GM04504 (cell line): ENCODE data around the gene SH3PXD2B.
"Not testable (repeated sequence)": the region's sequence is repeated elsewhere in the genome, so short reads cannot be mapped to it uniquely, and the experiment has no call there.

Experiments
- DNase-seq: peaks from one replicate; pipeline ENCODE4 v3.0.0-alpha.2; 2012; ENCODE audit warnings: low read depth

The SH3PXD2B gene

DNA sequence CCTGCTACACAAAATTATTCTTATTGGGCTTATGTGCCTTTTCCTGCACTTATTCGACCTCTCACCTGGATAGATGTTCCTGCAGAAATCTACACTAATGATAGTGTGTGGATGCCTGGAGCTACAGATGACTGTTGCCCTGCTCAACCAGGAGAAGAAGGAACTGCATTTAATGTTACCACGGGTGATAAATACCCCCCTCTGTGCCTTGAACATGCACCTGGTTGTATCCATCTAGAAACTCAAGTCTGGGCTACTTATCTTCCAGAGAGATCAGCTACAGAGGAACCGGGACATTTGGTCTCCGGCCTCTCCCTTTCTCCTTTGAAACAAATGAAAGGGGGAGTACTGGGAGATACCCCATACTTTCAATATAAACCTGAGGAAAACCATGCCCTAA, 54.5 kb downstream of the SH3PXD2B start:
- DNase-seq = no peak

DNA sequence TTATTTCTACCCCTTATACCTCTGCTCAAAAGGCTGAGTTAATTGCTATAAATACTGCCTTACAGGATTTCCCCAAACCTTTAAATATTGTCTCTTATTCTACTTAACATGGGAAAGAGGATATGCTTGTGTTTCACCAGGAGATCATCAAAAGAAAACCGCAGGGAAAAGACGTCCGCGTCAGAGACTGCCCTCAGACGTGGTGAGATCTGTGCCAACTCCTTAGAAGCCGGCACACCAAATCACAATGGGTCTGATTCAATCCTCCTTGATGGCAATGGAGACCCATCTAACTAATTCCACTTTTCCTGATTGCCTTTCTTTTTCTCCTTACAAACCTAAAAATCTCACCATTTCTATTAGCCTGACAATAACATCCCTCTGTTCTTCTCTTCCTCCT, 55.0 kb downstream of the SH3PXD2B start:
- no peak for DNase-seq

DNA sequence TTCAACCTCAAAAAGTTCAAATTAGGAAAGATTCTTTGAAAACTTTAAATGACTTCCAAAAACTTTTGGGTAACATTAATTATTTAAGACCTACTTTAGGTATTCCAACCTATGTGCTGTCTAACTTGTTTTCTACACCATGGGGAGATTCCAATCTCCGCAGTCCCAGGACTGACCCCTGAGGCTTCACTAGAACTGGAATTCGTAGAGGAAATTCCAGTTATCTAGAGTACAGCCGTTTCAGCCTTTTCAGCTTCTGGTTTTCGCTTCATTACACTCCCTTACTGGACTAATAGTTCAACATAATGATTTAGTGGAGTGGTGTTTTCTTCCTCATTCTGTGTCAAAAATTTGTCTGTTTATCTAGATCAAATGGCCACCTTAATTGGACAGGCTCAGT, 55.7 kb downstream of the SH3PXD2B start:
- DNase-seq = not testable (repeated sequence)

DNA sequence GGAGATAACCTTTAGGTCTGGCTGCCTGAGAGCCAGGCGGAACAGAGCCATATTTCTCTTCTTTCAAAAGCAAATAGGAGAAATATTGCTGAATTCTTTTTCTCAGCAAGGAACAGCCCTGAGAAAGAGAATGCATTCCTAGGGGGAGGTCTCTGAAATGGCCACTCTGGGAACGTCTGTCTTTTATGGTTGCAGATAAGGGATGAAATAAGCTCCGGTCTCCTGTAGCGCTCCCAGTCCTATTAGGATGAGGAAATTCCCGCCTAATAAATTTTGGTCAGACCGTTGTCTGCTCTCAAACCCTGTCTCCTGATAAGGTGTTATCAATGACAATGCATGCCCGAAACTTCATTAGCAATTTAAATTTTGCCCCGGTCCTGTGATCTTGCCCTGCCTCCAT, 57.3 kb downstream of the SH3PXD2B start:
- not testable (repeated sequence) for DNase-seq

DNA sequence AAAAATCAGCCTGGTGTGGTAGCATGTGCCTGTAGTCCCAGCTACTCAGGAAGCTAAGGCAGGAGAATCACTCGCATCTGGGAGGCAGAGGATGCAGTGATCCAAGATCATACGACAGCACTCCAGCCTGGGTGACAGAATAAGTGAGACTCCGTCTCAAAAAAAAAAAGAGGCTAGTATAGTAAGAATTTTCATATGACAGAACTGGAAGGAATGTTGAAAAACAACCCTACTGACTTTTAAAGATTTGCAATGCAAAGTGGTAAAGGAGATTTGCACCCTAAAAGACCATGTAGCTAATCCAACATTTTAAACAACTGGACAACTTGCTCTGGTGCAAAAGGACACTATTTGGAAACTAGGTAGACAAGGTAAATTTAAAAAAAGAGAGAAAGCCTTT, 58.1 kb downstream of the SH3PXD2B start:
- DNase-seq = no peak

DNA sequence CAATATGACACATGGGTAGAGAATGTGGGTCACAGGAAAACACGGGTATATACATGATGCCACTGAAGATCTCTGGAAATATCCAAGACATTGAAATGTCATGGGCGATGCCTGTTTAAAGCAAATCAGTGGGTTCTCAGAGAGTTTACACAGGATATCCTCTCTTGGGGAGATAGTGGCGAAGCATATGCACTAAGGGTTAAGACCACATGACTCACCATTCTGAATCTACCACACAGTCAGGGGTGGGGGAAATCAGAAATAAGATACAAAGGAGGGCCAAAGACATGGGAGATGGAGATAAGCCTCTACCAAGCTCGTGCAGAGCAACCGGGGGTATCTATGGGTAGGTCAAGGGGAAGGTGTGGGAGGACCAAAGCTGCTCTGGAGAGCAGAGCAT, 58.8 kb downstream of the SH3PXD2B start:
- DNase-seq = no peak

DNA sequence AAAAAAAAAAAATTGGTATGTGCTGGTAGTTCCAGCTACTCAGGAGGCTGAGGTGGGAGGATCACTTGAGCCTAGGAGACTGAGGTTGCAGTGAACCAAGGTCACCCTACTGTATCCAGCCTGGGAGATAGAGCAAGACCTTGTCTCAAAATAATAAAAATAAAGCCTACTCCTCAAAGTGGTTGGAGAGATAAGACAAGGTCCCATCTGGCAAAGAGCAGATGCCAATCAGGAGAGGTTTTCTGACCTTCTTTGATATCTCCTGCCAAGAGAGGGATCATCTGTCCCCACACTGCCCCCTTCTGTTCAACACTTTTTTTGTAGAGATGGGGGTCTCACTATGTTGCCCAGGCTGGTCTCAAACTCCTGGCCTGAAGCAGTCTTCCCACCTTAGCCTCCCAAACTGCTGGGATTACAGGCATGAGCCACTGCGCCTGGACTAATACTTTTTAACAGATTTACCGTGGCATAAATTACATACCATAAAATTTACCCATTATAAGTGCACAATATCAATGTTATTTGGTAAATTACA, 64.7 kb downstream of the SH3PXD2B start:
- DNase-seq = no peak

DNA sequence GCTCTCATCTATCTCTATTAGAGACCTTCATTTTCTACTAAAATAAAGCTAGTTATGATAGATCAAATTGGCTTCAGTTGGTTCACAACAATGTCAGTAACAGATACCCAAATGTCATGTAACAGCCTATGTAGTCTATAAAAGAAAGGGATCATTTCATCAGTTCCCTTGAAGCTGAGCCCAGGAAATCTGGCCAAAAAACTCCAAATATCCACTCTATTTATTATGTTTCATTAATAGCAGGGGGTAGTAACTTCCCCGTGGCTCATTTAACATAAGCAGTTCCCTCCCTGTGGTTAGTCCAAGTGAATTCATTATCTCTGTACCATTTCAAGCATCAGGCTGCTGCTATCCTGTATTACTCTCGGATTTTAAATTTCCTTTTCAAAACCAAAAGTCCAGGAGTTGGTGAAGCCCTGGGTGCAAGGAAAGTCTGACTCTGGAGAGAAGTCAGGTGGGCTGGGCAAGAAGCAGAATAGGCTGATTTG, 66.0 kb downstream of the SH3PXD2B start:
- DNase-seq = no peak

DNA sequence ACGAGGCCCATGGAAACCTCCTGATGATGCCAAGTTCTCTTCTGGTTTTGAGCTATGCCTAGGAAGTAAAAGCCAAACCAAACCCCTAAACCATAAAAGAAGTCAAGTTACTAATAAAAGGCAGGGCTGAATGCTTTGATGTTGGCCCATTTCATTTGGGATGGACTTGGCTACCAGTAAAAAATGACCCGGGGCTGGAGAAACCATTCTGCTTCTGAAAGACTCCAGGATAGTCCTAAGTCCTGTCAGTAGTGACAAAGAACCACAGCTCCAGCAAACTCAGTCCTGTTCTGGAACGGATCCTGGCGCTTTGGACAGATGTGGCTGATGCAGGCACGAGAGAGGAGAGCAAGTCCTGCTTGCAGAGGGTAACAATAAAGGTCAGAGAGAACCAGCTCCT, 68.6 kb downstream of the SH3PXD2B start:
- DNase-seq = no peak

DNA sequence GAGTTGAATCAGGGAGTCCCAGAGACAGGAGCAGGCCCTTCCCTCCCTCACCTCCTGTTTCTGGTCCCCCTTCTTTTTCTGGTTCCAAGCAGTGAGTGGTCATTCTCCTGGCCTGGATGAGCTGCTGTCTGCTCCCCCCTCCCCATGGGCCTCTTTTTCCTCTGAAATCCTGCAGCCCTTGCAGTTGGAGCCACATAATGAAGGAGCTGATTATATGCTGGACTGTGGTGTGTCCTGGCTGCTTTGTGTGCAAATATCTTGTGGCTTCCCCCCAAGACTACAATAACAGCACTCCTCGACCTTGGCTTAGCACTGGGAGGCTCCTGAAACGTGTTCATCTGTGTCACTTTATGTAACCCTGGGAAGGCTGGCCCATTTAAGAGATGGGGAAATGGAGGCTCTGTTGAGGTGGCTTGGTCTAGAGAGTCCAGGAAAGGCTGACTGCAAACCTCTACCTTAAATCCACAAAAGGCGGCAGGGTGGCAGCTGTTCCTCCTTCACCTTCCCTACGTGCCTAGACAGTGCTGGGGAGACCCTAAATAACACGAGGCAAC, 69.2 kb downstream of the SH3PXD2B start:
- no peak for DNase-seq

DNA sequence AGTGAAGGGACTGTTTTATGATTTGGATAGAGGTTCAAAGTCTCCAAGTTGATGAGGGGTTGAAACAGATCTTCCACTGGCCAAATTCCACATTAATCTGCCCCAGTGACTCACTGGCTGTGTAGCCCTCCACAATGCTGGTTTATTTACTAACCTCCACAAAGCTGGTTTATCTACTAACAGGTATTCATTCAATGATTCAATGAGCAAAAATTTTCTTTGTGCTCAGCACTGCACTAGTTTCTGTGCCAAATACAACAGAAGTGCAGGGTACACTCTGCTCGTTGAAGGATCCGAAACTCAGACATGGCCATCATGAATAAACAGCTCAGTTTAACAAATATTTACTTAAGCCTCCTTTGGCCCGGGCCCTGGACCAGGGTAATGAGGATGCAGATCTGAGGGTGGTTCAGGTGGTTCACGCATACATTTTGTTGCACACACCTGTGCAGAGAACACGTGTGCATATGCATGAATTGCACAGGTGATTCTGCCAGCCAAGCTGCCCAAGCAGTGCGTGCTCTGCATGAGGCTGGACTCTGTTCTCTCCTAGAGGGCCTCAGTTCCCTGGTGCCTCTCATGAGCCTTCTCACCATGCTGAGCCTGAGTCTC, 71.0 kb downstream of the SH3PXD2B start:
- DNase-seq = no peak

DNA sequence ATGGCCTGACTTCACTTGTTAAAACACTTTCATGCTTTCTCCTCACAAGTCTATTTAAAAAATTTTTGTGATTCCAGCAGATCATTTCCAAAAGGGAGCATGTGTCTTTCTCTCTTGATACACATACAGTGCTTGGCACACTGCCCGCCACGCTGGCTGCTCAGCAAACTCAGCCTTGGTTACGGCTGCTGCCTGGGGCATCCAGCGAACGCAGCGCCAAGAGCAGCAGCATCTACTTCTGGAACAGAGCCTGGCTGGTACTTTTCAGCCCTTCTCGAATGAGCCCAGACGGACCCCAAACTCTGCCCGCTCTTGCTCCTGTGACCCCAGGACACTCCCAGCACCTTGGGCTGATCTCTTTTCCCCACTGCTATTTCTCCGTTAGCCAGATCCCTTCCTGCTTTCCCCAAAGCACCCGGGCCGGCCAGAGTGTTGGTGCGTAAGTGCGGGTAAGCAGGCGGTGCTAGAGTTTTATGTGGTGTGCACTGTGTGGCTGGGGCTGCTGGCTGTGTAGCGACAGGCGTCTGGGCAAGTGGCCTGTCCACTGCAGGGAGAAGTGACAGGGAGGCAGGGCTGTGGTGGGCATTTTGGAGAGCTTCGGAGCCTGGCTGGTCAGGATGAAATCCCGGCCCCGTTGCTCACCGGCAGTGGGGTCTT, 73.2 kb downstream of the SH3PXD2B start:
- no peak for DNase-seq

DNA sequence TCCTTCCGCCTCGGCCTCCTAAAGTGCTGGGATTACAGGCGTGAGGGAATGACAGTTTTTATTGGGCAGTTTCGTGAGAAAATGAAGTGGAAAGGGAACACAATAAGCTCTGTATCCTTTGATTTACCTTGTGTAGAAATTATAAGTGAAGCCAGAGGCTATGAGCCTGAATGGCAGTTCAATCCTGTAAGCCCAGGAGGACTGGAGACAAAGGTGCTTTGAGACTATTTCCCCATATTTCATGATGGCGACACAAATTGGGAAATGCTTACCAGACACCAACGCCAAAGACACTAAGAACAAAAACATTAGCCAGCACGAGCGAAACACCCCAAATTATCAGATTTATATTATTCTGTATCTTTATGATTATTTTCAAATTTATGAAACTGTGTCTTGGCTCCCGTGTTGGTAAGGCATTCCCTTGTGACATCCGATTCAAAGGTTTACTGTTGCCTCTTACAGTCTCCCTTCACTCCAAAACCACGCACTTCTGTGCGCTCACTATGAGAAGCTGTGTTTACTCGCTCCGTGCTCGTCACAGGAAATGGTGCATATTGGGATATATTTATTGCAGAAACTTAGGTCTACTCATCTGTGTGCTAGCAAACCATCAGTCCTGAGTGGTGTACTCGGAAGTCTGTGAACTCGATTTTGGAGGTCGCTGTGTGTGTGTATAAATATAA, 73.9 kb downstream of the SH3PXD2B start:
- no peak for DNase-seq

DNA sequence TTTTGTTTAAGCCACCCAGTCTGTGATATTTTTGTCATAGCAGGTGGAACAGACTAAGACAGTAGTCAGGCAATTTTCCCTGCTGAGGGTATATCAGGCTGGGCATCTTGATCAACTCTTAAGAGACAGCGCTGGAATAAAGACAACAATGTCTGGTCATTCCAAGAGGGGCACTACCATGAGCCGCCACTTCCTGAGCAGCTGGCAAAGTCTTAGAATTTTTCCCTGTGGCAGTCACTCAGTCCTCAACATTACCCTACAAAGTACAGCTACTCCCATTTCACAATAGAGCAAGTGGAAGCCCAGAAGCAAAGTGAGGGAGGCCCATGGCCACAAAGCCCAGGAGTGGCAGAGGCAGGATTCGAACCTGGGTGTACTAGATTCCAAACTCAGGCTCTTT, 74.8 kb downstream of the SH3PXD2B start:
- DNase-seq = no peak

DNA sequence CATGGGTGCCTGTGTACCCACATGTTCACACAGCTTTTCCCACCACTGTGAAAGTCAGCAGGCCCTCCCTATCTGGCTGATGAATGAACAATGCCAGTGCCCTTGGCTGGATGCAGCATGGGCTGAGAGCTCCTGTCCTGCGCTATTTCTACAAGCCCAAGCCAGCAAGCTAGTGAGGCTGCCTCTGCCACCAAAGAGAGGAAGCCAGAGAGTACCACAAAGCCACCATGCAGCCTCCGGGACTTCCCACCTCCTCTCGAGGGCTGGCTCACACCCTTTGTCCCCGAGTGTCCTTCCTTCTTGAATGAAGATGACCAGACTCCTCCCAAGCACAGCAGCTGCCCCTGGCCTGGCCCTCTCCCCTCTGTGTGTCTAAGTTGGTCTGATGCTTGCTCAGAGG, 76.5 kb downstream of the SH3PXD2B start:
- DNase-seq = no peak

DNA sequence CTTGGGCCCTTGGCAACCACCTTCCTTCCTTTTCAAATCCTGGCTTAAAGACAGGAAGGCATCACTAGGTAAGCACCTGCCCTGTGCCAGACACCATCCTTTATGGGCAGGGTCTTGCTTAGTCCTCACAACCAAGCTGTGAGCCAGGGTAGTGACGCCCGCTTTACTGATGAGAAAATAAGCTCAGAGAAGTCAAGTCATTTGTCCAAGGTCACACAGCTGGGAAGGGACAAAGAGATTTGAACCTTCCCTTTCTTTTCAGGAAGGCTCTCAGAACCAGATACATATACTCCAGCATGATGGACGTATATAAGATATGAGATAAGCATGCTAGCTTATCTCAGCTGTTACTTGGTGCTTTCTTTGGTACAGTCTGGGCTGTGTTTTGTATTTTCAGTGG, 76.9 kb downstream of the SH3PXD2B start:
- DNase-seq = no peak

DNA sequence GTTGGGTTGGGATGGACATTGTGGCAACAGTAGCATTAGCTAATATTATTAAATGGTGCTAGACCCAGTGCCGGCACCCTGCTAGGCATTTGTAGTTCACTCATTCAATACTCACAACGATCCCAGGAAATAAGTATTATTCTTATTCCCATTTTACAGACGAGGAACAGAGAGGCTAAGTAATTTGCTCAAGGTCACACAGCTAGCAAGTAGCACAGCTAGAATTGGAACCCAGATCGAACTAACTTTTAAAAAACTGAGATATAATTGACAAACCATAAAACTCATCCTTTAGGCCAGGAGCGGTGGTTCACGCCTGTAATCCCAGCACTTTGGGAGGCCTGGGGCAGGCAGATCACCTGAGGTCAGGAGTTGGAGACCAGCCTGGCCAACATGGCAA, 79.5 kb downstream of the SH3PXD2B start:
- no peak for DNase-seq

DNA sequence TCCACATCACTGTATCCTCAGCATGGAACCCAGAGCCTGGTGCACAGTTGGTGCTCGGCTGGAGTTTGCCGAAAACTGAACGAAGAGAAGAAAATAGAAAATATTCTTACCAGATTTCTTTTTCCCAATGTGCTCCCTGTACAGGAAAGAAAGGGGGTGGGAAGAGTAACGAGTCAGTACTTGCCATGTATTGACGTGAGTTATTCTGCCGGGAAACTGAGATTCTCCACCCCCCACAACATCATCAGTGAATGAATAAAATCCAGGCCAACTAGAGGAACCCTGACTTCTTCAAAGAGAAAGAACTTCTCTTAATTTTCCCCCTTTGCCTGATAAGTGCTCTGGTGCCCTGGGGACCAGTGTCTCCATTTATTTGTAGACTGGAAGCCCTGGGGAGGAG, 80.6 kb downstream of the SH3PXD2B start:
- DNase-seq = no peak

DNA sequence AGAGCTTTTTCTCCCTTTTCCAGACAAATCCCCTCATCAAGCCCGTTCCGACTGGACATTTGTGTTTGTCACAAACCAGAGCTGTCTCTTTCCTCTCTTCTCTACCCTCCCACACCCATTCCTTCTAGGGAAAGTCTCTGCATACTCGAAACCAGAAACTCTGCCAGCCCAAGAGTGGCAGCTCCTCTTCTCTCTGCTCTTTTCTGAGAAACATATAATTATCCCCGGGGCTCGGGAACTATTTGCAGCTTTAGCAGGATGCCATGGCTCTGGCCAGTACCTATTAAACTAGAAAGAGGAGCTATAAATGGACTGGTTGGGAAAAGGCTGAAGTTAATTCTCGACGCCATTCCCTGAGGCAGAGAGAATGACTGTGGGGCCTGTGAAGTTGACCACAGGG, 82.6 kb downstream of the SH3PXD2B start:
- DNase-seq = no peak

DNA sequence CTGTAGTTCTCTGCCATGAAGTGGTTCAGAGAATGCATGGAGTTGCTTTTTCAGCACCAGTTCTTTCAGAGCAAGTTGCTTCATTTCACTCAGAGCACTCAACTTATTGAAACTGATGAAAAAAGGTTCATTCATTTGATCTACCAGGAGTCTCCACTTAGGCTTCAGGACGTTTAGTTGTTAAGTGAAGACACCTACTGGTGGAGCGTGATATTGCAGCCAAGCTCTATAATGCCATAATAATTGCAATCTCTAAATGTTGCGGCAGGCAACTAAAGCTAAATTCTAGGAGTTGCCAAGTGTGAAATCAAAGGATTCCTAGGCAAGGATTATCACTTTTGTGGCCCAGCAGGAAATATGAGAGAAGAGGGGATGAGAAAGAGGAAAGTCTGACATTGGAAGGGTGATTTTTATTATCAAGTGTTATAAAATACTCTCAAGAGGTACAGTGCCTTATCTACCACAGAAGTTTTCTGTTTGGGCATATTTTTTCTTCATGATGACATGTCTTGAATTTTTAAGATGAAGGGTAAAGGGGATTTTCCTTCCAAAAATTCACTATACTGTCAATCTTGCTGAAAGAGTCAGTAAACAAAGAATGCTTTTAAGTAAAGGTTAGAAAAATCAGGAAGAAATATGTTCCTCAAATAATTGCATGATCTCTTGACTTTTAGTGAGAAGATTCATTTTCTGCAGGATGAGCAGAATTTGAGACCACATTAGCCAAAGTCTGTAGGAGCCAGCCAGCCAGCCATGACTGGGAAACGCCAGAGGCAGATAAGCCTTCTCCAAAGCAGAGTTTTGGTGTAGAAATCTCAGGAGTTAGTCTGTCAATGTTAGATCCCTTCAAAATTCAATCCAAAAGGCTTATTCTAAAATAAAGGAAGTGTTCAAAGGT, 83.4 kb downstream of the SH3PXD2B start:
- DNase-seq = no peak

DNA sequence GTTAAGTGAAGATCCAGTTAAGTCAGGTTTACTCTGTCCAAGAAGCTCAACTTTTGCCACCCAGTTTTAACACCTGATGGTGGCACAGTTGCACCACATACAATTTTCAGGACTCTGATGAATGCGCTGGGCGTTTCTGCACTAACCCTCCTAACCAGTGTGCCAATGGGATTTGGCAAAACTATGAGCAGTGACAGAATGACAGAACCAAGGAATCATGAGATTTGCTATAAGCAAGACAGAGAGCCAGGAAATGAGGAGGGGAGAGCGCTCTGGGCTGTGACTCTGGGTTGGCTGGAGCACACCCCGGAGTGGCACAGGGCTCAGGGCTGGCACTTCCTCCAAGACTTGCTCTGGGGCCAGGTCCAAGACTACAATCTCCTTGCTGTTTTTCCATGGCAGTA, 84.1 kb downstream of the SH3PXD2B start:
- DNase-seq = no peak

DNA sequence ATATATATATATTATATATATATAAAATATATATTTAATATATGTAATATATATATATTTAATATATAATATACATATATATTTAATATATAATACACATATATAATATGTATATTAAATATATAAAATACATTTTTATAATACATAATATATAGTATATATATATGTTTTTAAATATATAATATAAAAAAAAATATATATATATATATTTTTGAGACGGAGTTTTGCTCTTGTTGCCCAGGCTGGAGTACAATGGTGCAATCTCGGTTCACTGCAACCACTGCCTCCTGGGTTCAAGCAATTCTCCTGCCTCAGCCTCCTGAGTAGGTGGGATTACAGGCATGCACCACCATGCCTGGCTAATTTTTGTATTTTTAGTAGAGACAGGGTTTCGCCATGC, 85.6 kb downstream of the SH3PXD2B start:
- DNase-seq = not testable (repeated sequence)
